ENCODE data around the gene PNKP.

PNKP gene

GRCh38 chr19:49840321-49840720 lies 27.1 kb downstream of the PNKP start:
- no peak for TF ChIP-seq CTCF (conservative IDR thresholded peaks at IDR 0.05; ENCODE audit: low read depth, low read length)
- no peak for DNase-seq (ENCODE audit: low read depth)
- no peak overlapping the region for H3K4me3 ChIP-seq (ENCODE audit: low read length)

DNA sequence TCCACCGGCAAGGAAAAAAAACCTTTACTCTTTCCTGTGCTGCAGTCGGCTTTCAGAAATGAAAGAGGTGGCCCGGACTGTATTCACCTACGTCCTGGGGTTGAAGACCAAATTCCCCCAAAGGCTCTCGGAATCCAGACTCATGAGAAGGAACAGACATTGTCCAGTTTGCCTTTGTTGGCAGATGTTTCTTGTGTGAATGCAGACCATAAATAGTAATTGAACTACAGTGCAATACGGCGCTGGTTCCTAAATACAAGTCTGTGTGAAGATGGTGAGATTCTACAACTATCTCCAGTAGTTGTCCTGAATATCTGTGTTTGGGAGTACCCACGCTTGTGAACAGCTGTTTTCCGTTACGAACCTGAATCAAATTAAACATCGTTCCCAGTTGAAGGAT lies 27.7 kb downstream of the PNKP start:
- DNase-seq (ENCODE audit: low read depth), result no peak
- TF ChIP-seq CTCF (conservative IDR thresholded peaks at IDR 0.05; ENCODE audit: low read depth, low read length), result no peak
- H3K4me3 ChIP-seq (ENCODE audit: low read length), result no peak overlapping the region

DNA sequence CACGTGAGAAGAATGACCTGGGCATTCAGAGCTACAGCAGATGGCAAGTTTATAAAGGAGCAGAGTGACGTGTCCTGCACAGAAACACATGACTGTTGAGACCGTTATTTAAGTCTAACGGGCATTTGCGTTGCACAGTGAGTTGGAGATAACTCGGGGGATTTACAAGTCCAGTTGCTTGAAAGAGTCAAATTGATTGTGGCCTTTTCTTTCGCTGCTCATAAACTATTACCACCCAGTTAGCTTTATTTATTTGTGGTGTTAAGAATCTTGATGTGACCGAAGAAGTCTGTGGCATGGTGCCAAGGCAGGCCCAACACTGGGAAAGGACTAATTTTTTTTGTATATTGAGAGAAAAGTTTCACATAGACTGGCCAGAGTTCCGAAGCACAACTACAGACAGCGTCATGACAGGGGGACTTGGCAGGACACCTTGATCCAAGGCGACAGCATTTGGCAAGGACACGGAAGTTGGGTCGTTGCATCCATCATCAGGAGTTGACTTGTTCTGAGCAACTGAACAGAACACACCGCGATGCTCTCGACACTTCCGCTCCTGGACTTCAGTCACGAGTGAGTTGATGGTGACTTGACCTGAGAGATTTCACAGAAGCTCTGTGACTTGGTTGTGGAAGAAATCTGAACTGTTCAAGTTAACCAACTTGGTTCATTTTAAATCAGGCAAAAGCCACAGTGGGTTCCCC lies 28.3 kb downstream of the PNKP start:
- DNase-seq (ENCODE audit: low read depth), result peak; percentile 63
- no peak for TF ChIP-seq CTCF (conservative IDR thresholded peaks at IDR 0.05; ENCODE audit: low read depth, low read length)
- H3K4me3 ChIP-seq (ENCODE audit: low read length), result no peak overlapping the region

- no peak for TF ChIP-seq CTCF (conservative IDR thresholded peaks at IDR 0.05; ENCODE audit: low read depth, low read length)
- DNase-seq (ENCODE audit: low read depth), result no peak
These were observed 30.0 kb downstream of the PNKP start for GRCh38 chr19:49837425-49837824.

DNA sequence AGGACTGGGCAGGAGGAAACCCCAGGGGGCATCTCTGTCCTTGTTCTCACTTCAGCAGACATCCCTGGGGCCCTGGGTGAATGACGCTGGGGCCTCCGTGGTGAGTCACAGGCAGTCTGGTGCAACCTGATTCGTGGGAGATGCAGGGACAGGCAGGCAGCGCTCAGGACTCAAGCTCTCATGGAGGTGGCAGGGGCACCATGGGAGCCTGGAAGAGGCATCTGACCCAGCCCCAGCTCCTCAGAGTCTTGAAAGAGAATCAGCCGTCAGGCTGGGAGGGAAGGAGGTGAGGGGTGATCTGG lies 30.4 kb downstream of the PNKP start:
- TF ChIP-seq CTCF (conservative IDR thresholded peaks at IDR 0.05; ENCODE audit: low read depth, low read length), result no peak
- DNase-seq (ENCODE audit: low read depth), result no peak
- H3K4me3 ChIP-seq (ENCODE audit: low read length), result no peak overlapping the region

More at GRCh38 chr19:49837425-49837824, 30.0 kb downstream of the PNKP start:
- no peak overlapping the region for H3K4me3 ChIP-seq (ENCODE audit: low read length)

- no peak for TF ChIP-seq CTCF (conservative IDR thresholded peaks at IDR 0.05; ENCODE audit: low read depth, low read length)
- no peak overlapping the region for H3K4me3 ChIP-seq (ENCODE audit: low read length)
- DNase-seq (ENCODE audit: low read depth), result no peak
These were observed 31.0 kb downstream of the PNKP start for GRCh38 chr19:49836176-49837008.

GRCh38 chr19:49835562-49835961 lies 31.8 kb downstream of the PNKP start:
- TF ChIP-seq CTCF (conservative IDR thresholded peaks at IDR 0.05; ENCODE audit: low read depth, low read length), result no peak
- no peak for DNase-seq (ENCODE audit: low read depth)
- H3K4me3 ChIP-seq (ENCODE audit: low read length), result no peak overlapping the region
